Measurements from ENCODE around the gene SDR39U1.

GRCh38 chr14:24430143-24430681, 12.4 kb downstream of the SDR39U1 start:
- no peak for TF ChIP-seq POLR2AphosphoS5 (IDR thresholded peaks at IDR 0.05; ENCODE audit: low read depth, low read length)
- TF ChIP-seq POLR2A (IDR thresholded peaks at IDR 0.05; ENCODE audit: low read depth, low read length) = no peak
